Endothelial cell of umbilical vein (primary cell): Measurements from ENCODE around the gene SATB1. TPM values are rescaled to one million over a fixed set of nuclear protein-coding genes. Genes with fewer than 3 reads are reported as not detected.

Source experiments
- BruUV-seq: library from RNA; stranded (reverse); fragments of 400-500 nt; replicated peaks from 2 replicates; lab custom pipeline; 2021; lab: Mats Ljungman, UMichigan
- CTCF ChIA-PET: fragments of 300-600, 350-600 bp; sonication (Branson Sonifier 250); formaldehyde crosslinking; loops from one replicate; lab custom pipeline; 2021; ENCODE audit warnings: antibody characterized with exemption, inconsistent platforms; lab: Charles Lee
- POLR2A ChIA-PET: fragments of 300-600, 350-600 bp; sonication (Branson Sonifier 250); formaldehyde crosslinking; loops from one replicate; lab custom pipeline; 2021; ENCODE audit warnings: antibody characterized with exemption, inconsistent platforms; lab: Charles Lee
- DNase-seq: peaks from one replicate; pipeline ENCODE4 v3.0.0-alpha.2; 2011; ENCODE audit warnings: low read depth, low spot score
- FAIRE-seq: peaks from 2 replicates; lab custom pipeline; 2011; peaks lifted over from hg19 to GRCh38; lab: Jason Lieb, UNC
- H2AFZ ChIP-seq: 2 replicates; pipeline ENCODE4 v1.6.0; 2012; ENCODE audit warnings: low read depth, low read length, control low read depth, inconsistent platforms
- H3K27ac ChIP-seq: 2 replicates; pipeline ENCODE4 v1.5.1; 2011; ENCODE audit warnings: low read depth, mild to moderate bottlenecking, control low read depth, low read length, moderate library complexity; ENCODE audit not compliant: insufficient read depth
- H3K27me3 ChIP-seq, 2 experiments: 2 replicates each; pipeline versions ENCODE4 v1.6.0 to v1.6.1; 2011; ENCODE audit warnings: low read length in 2 of 2, mixed read lengths in 1 of 2; ENCODE audit not compliant: control insufficient read depth in 2 of 2, insufficient read depth in 2 of 2
- H3K36me3 ChIP-seq, 2 experiments: 2 replicates in 1 of 2; 3 replicates in 1 of 2; pipeline ENCODE4 v1.5.1; 2011; ENCODE audit warnings: low read length in 2 of 2, mild to moderate bottlenecking in 1 of 2, moderate library complexity in 1 of 2; ENCODE audit not compliant: control insufficient read depth in 2 of 2, insufficient read depth in 2 of 2; ENCODE audit errors: extremely low read depth in 1 of 2
- H3K4me1 ChIP-seq: 3 replicates; pipeline ENCODE4 v1.5.1; 2011; ENCODE audit warnings: mild to moderate bottlenecking, low read length; ENCODE audit not compliant: control insufficient read depth, insufficient read depth; ENCODE audit errors: extremely low read depth
- H3K4me2 ChIP-seq: 2 replicates; pipeline ENCODE4 v1.6.1; 2011; ENCODE audit warnings: low read length, control low read depth, mixed read lengths; ENCODE audit not compliant: insufficient read depth
- H3K4me3 ChIP-seq, 3 experiments: fragments of 200-600 bp in 1 of 3; sonication (generic), shearing (Covaris generic) in 1 of 3; replicated peaks in 1 of 3; 2 replicates each; pipeline ENCODE4 v1.5.1; 2011 to 2016; ENCODE audit warnings: control low read depth in 3 of 3, low read length in 3 of 3, mild to moderate bottlenecking in 2 of 3, inconsistent platforms in 1 of 3, low read depth in 1 of 3, moderate library complexity in 1 of 3; ENCODE audit not compliant: insufficient read depth in 1 of 3
- H3K79me2 ChIP-seq: 2 replicates; pipeline ENCODE4 v1.6.0; 2012; ENCODE audit warnings: low read length, inconsistent platforms; ENCODE audit not compliant: control insufficient read depth, insufficient read depth
- H3K9ac ChIP-seq: replicated peaks from 2 replicates; pipeline ENCODE3; 2011; ENCODE audit warnings: low read length, control low read depth; ENCODE audit not compliant: insufficient read depth; ENCODE audit errors: extremely low read depth
- H3K9me1 ChIP-seq: replicated peaks from 3 replicates; pipeline ENCODE4 v1.6.0; 2011; ENCODE audit warnings: mild to moderate bottlenecking, low read length; ENCODE audit not compliant: control insufficient read depth, insufficient read depth; ENCODE audit errors: extremely low read depth
- H3K9me3 ChIP-seq: replicated peaks from 2 replicates; pipeline ENCODE4 v1.5.1; 2012; ENCODE audit warnings: low read length, inconsistent platforms; ENCODE audit not compliant: control insufficient read depth, insufficient read depth
- H4K20me1 ChIP-seq: replicated peaks from 2 replicates; pipeline ENCODE3; 2011; ENCODE audit warnings: mild to moderate bottlenecking, low read length; ENCODE audit not compliant: control insufficient read depth, insufficient read depth; ENCODE audit errors: extremely low read depth
- CTCF ChIP-seq, 2 donors: IDR thresholded peaks; 1 replicate in 1 of 2; 2 replicates in 1 of 2; pipeline ENCODE4 v1.5.1; 2011; ENCODE audit warnings: low read length in 2 of 2, mild to moderate bottlenecking in 2 of 2, moderate library complexity in 2 of 2, control low read depth in 1 of 2, inconsistent platforms in 1 of 2, low read depth in 1 of 2; ENCODE audit not compliant: insufficient read depth in 1 of 2; ENCODE audit errors: extremely low read depth in 1 of 2
- EZH2 ChIP-seq: IDR thresholded peaks from 2 replicates; pipeline ENCODE4 v1.6.1; 2012; ENCODE audit warnings: borderline replicate concordance, low read depth, mild to moderate bottlenecking, moderate library complexity, low read length, inconsistent platforms; ENCODE audit not compliant: severe bottlenecking
- FOS ChIP-seq: IDR thresholded peaks from 2 replicates; pipeline ENCODE4 v1.6.1; 2011; ENCODE audit warnings: mild to moderate bottlenecking, low read length, moderate library complexity, borderline replicate concordance; ENCODE audit not compliant: insufficient read depth
- GATA2 ChIP-seq: IDR thresholded peaks from 2 replicates; pipeline ENCODE4 v1.7.0; 2011; ENCODE audit warnings: low read depth, mild to moderate bottlenecking, moderate library complexity, mixed read lengths, low read length; ENCODE audit not compliant: insufficient read length, insufficient read depth
- JUN ChIP-seq: IDR thresholded peaks from 2 replicates; pipeline ENCODE4 v1.6.1; 2011; ENCODE audit warnings: borderline replicate concordance, low read depth; ENCODE audit not compliant: insufficient read length, insufficient read depth
- MAX ChIP-seq: IDR thresholded peaks from 2 replicates; pipeline ENCODE4 v1.6.1; 2011; ENCODE audit not compliant: insufficient read depth, insufficient read length
- MYC ChIP-seq: IDR thresholded peaks from one replicate; pipeline ENCODE4 v1.6.1; 2011; ENCODE audit warnings: mild to moderate bottlenecking, low read depth, low read length
- POLR2A ChIP-seq: IDR thresholded peaks from 2 replicates; pipeline ENCODE4 v1.6.1; 2012; ENCODE audit warnings: low read depth, mild to moderate bottlenecking, control low read depth, low read length
- POLR2AphosphoS5 ChIP-seq: IDR thresholded peaks from 2 replicates; pipeline ENCODE4 v1.6.1; 2012; ENCODE audit warnings: low read depth, mild to moderate bottlenecking, control low read depth, low read length, moderate library complexity; ENCODE audit not compliant: insufficient read depth
- dilution Hi-C: fragments of 300-500 bp; cut with MboI; formaldehyde crosslinking; loops from one replicate; pipeline ENCODE4 v1.15.0; 2019; ENCODE audit warnings: low sequenced_read_pairs; ENCODE audit not compliant: extremely low pct_ligation_motif_present
- intact Hi-C: fragments of 100-400 bp; cut with micrococcal nuclease; formaldehyde crosslinking; loops from one replicate; pipeline ENCODE4 v1.10.0; 2022
- polyA plus RNA-seq, 4 experiments: library from polyadenylated mRNA; depleted of rRNA in 3 of 4; stranded (reverse) in 3 of 4; unstranded in 1 of 4; fragments of >200 nt; gene quantifications; 2 replicates each; pipeline versions ENCODE4 v1.2.1 to v1.2.3, GENCODE V29; 2011 to 2012; ENCODE audit warnings: missing spikeins in 1 of 4
- total RNA-seq: library from RNA; stranded (reverse); gene quantifications from 2 replicates; pipeline ENCODE4 v1.2.3, GENCODE V29; 2021

Gene SATB1
- total and polyA plus RNA-seq, 2 donors (not counting 3 experiments of a cell fraction or from before 2014, with no cell fraction given): 3.9 to 6.2 TPM

GRCh38 chr3:18376682-18377081 is 48.5 kb downstream of the SATB1 start:
- BruUV-seq: no TSS peak
- ChIA-PET CTCF (no interaction called here), POLR2A (no interaction called here)
- H3K9me1 ChIP-seq: no peaks in the 10 kb centered on the region
- H4K20me1 ChIP-seq: no peaks in the 10 kb centered on the region
- no peak overlapping the region for H3K9ac ChIP-seq
- H3K36me3 ChIP-seq: no peaks in the 10 kb centered on the region
- H3K9me3 ChIP-seq: no peaks in the 10 kb centered on the region
- H3K27ac ChIP-seq: no peak overlapping the region
- dilution Hi-C loops (no loop called here), intact Hi-C loops (no loop called here)
- no peaks in the 10 kb centered on the region for H3K79me2 ChIP-seq
- no peaks in the 10 kb centered on the region for H3K27me3 ChIP-seq
- no peak for FAIRE-seq
- no peak overlapping the region for H2AFZ ChIP-seq
- no peaks in the 10 kb centered on the region for H3K4me1 ChIP-seq
- H3K4me2 ChIP-seq: no peak overlapping the region
- no peak overlapping the region for H3K4me3 ChIP-seq
- DNase-seq: no peak
- TF ChIP-seq MAX (no peak), GATA2 (no peak), CTCF (IDR thresholded peaks at IDR 0.05; ENCODE audit: extremely low read depth in 1 of 2, insufficient read depth in 1 of 2, low read depth in 1 of 2, low read length in 2 of 2) (no peak), EZH2 (no peak), MYC (no peak), POLR2AphosphoS5 (no peak), FOS (no peak), JUN (no peak), POLR2A (no peak)
